HG03439 (cell line): Measurements from ENCODE around the gene DOK4.
"Not testable (repeated sequence)": the region's sequence is repeated elsewhere in the genome, so short reads cannot be mapped to it uniquely, and the experiment has no call there.

Experiments used
- ATAC-seq: cut with Tn5 transposase; IDR thresholded peaks from one replicate; pipeline ENCODE4 v1.9.1; 2021; ENCODE audit warnings: mild to moderate bottlenecking, moderate library complexity; ENCODE audit not compliant: unreplicated experiment

The DOK4 gene

GRCh38 chr16:57502048-57502775 lies 15.9 kb upstream of the DOK4 start:
- ATAC-seq: no peak

GRCh38 chr16:57501492-57501891 lies 15.2 kb upstream of the DOK4 start:
- ATAC-seq: no peak

- no peak for ATAC-seq
Measured at GRCh38 chr16:57500578-57501111, 14.4 kb upstream of the DOK4 start.

- ATAC-seq: not testable (repeated sequence)
Measured at GRCh38 chr16:57499941-57500340, 13.6 kb upstream of the DOK4 start.

- ATAC-seq: no peak
Measured at GRCh38 chr16:57498031-57498430, 11.7 kb upstream of the DOK4 start.

GRCh38 chr16:57497121-57497520 lies 10.8 kb upstream of the DOK4 start:
- no peak for ATAC-seq

GRCh38 chr16:57493767-57494166 lies 7.5 kb upstream of the DOK4 start:
- no peak for ATAC-seq

GRCh38 chr16:57489229-57489628 lies 2.9 kb upstream of the DOK4 start:
- ATAC-seq: no peak

- no peak for ATAC-seq
Measured at GRCh38 chr16:57486858-57487834, 853 bp upstream of the DOK4 start.

- no peak for ATAC-seq
Measured at GRCh38 chr16:57485091-57485915, 990 bp downstream of the DOK4 start.

GRCh38 chr16:57484515-57485005 lies 1.7 kb downstream of the DOK4 start:
- ATAC-seq: no peak

GRCh38 chr16:57483725-57484514 lies 2.4 kb downstream of the DOK4 start:
- no peak for ATAC-seq

GRCh38 chr16:57482845-57483545 lies 3.3 kb downstream of the DOK4 start:
- no peak for ATAC-seq

- ATAC-seq: no peak
Measured at GRCh38 chr16:57481421-57481820, 4.9 kb downstream of the DOK4 start.

- ATAC-seq: no peak
Measured at GRCh38 chr16:57480754-57481230, 5.5 kb downstream of the DOK4 start.

GRCh38 chr16:57479976-57480753 lies 6.1 kb downstream of the DOK4 start:
- no peak for ATAC-seq

- no peak for ATAC-seq
Measured at GRCh38 chr16:57479205-57479975, 6.9 kb downstream of the DOK4 start.
